SK-N-SH treated with all-trans-retinoic acid at 6 μM for 48 hours (cell line): ENCODE results near the gene MYH3.

ENCODE experiments used
- ATAC-seq: fragments of 200-7000 bp; cut with Tn5 transposase; 3 replicates; pipeline ENCODE4 v1.9.1; 2020; ENCODE audit warnings: mild to moderate bottlenecking, moderate library complexity
- ARNTL ChIP-seq: fragments of 450-650 bp; formaldehyde crosslinking; IDR thresholded peaks from 2 replicates; pipeline ENCODE4 v1.5.0; 2020; ENCODE audit warnings: low read depth, mild to moderate bottlenecking, moderate library complexity, borderline replicate concordance
- BACH2 ChIP-seq: fragments of 250-450 bp; sonication (Bioruptor Pico); IDR thresholded peaks from 2 replicates; pipeline ENCODE4 v1.9.0; 2021; ENCODE audit warnings: mild to moderate bottlenecking, borderline replicate concordance
- CSDC2 ChIP-seq: fragments of 250-450 bp; sonication (Bioruptor Pico); IDR thresholded peaks from 2 replicates; pipeline ENCODE4 v1.5.0; 2020; ENCODE audit warnings: mild to moderate bottlenecking, moderate library complexity
- GLIS3 ChIP-seq: fragments of 250-450 bp; sonication (Bioruptor Pico); IDR thresholded peaks from 2 replicates; pipeline ENCODE4 v1.5.0; 2020; ENCODE audit warnings: mild to moderate bottlenecking, moderate library complexity
- OSR1 ChIP-seq: fragments of 250-450 bp; sonication (Bioruptor Pico); IDR thresholded peaks from 2 replicates; pipeline ENCODE4 v1.8.0; 2022; ENCODE audit warnings: moderate library complexity, mild to moderate bottlenecking, inconsistent platforms
- PPARA ChIP-seq: fragments of 250-450 bp; sonication (Bioruptor Pico); IDR thresholded peaks from 2 replicates; pipeline ENCODE4 v1.5.0; 2020; ENCODE audit warnings: mild to moderate bottlenecking, borderline replicate concordance
- RARB ChIP-seq: fragments of 250-450 bp; sonication (Bioruptor Pico); IDR thresholded peaks from 2 replicates; pipeline ENCODE4 v1.8.0; 2021; ENCODE audit warnings: mild to moderate bottlenecking, moderate library complexity
- SNAI2 ChIP-seq: fragments of 250-450 bp; sonication (Bioruptor Pico); IDR thresholded peaks from 2 replicates; pipeline ENCODE4 v1.5.0; 2020; ENCODE audit warnings: mild to moderate bottlenecking, moderate library complexity
- TCF4 ChIP-seq: fragments of 250-450 bp; sonication (Bioruptor Pico); IDR thresholded peaks from 2 replicates; pipeline ENCODE4 v1.8.0; 2021; ENCODE audit warnings: mild to moderate bottlenecking, moderate library complexity, borderline replicate concordance
- TOX ChIP-seq: fragments of 250-450 bp; sonication (Bioruptor Pico); IDR thresholded peaks from 2 replicates; pipeline ENCODE4 v1.8.0; 2021; ENCODE audit warnings: mild to moderate bottlenecking, moderate library complexity, borderline replicate concordance
- ZFP3 ChIP-seq: fragments of 250-450 bp; sonication (Bioruptor Pico); IDR thresholded peaks from 2 replicates; pipeline ENCODE4 v1.5.0; 2020; ENCODE audit warnings: mild to moderate bottlenecking, moderate library complexity
- ZFP30 ChIP-seq: fragments of 450-650 bp; formaldehyde crosslinking; IDR thresholded peaks from 2 replicates; pipeline ENCODE4 v1.5.0; 2022; ENCODE audit warnings: mild to moderate bottlenecking, moderate library complexity
- ZNF565 ChIP-seq: fragments of 450-650 bp; formaldehyde crosslinking; conservative IDR thresholded peaks from 2 replicates; pipeline ENCODE4 v1.5.0; 2020; ENCODE audit warnings: low read depth, mild to moderate bottlenecking, moderate library complexity
- ZNF70 ChIP-seq: fragments of 450-650 bp; formaldehyde crosslinking; IDR thresholded peaks from 2 replicates; pipeline ENCODE4 v1.5.0; 2020; ENCODE audit warnings: mild to moderate bottlenecking, moderate library complexity
- ZNF8 ChIP-seq: fragments of 450-650 bp; formaldehyde crosslinking; IDR thresholded peaks from 2 replicates; pipeline ENCODE4 v1.5.0; 2020; ENCODE audit warnings: mild to moderate bottlenecking, moderate library complexity
- TF ChIP-seq, protein P1 (sequence below): fragments of 250-450 bp; sonication (Bioruptor Pico); IDR thresholded peaks from 2 replicates; pipeline ENCODE4 v1.5.1; 2020; ENCODE audit warnings: low read depth, mild to moderate bottlenecking, moderate library complexity
- TF ChIP-seq, protein P2 (sequence below): fragments of 250-450 bp; sonication (Bioruptor Pico); IDR thresholded peaks from 2 replicates; pipeline ENCODE4 v1.8.0; 2020; ENCODE audit warnings: mild to moderate bottlenecking, moderate library complexity, borderline replicate concordance
- TF ChIP-seq, protein P3 (sequence below): fragments of 250-450 bp; sonication (Bioruptor Pico); IDR thresholded peaks from 2 replicates; pipeline ENCODE4 v1.8.0; 2021; ENCODE audit warnings: low read depth, mild to moderate bottlenecking, moderate library complexity, borderline replicate concordance

MYH3 gene

DNA sequence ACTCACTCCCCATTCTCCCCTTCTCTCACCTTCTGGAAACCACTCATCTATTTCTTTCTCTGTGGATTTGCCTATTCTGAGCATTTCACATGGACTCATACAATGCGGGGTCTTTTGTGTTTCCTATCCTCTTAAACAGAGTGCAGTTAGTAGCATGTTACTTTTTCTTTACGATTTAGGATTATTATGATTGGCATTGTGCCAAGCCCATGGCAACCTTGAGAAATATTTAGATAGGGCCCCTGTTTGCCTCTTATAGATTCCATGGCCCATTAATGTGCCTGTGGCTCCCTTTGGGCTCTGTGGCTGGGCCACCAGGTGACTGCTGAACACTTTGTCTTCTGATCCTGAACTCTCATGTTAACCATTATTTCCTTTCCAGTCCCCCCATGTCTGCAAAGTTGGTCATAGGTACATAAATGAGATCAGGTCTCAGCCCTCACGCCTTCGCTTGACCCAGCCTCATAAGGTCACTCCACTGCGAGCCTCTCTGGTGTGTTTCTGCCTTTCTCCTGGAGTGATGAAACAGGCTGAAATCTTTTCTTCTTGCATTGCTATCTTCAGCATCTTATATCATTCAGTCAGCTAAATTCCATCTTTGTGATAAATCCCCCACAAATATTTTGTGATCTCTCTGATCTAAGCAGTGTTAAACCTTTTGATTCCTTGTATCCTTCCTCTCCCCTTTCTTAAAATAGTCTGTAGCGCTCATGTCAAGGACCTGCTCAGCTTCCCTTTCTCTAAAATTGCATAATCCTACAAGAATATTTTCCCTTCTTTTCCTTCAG is 44.0 kb downstream of the MYH3 start:
- ATAC-seq = no peak
- TF ChIP-seq ZNF565 (CRISPR knock-in tag) (no peak), ARNTL (CRISPR knock-in tag) (no peak), SNAI2 (CRISPR knock-in tag) (no peak), CSDC2 (CRISPR knock-in tag) (no peak), RARB (CRISPR knock-in tag) (no peak), PPARA (CRISPR knock-in tag) (no peak), ZFP3 (CRISPR knock-in tag) (no peak)
- TF ChIP-seq, protein P1, sequence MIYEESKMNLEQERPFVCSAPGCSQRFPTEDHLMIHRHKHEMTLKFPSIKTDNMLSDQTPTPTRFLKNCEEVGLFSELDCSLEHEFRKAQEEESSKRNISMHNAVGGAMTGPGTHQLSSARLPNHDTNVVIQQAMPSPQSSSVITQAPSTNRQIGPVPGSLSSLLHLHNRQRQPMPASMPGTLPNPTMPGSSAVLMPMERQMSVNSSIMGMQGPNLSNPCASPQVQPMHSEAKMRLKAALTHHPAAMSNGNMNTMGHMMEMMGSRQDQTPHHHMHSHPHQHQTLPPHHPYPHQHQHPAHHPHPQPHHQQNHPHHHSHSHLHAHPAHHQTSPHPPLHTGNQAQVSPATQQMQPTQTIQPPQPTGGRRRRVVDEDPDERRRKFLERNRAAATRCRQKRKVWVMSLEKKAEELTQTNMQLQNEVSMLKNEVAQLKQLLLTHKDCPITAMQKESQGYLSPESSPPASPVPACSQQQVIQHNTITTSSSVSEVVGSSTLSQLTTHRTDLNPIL (CRISPR knock-in tag) = no peak
- TF ChIP-seq, protein P2, sequence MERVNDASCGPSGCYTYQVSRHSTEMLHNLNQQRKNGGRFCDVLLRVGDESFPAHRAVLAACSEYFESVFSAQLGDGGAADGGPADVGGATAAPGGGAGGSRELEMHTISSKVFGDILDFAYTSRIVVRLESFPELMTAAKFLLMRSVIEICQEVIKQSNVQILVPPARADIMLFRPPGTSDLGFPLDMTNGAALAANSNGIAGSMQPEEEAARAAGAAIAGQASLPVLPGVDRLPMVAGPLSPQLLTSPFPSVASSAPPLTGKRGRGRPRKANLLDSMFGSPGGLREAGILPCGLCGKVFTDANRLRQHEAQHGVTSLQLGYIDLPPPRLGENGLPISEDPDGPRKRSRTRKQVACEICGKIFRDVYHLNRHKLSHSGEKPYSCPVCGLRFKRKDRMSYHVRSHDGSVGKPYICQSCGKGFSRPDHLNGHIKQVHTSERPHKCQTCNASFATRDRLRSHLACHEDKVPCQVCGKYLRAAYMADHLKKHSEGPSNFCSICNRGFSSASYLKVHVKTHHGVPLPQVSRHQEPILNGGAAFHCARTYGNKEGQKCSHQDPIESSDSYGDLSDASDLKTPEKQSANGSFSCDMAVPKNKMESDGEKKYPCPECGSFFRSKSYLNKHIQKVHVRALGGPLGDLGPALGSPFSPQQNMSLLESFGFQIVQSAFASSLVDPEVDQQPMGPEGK (CRISPR knock-in tag) = no peak

DNA sequence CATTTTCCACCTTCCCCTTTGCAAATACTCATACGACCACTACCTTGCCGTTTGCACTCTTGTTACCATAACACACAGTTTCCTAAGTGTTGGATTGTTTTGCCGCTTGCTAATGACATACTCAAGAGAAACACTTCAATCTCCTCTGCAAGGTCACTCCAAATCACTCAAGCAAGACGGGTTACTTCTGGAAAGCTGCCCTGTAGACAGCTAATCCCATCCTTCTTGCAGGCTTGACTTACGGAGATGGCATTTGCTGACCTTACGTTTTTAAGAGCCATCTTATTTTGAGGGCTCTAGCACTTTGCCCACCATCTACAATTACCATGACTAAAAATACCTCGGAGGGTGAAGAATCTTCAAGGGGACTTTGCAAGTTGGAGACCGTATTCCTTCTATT is 46.2 kb downstream of the MYH3 start:
- ATAC-seq = no peak

DNA sequence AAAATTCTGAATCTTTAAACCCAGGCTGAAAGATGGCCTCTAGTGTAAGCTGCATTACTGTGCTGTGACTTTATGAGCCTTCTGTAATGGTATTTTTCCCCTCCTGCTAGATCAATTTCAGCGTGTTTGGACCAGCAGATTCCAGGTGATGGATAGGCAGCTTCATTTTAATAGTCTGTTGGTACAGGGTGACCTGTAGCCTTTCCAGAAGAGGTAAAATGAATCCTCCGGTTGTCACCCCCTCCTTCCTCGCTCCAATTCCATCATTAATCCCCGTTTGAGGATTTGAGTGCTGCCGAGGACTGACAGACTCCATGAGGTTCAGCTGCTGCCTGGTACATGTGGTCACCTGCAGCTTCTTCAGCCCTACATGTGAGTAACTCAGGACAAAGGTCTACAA is 48.9 kb downstream of the MYH3 start:
- ATAC-seq = no peak
- TF ChIP-seq ZNF70 (CRISPR knock-in tag) = no peak
- TF ChIP-seq, protein P1 (CRISPR knock-in tag) = no peak
- no peak for TF ChIP-seq ZFP30
- no peak for TF ChIP-seq ZFP3 (CRISPR knock-in tag)
- no peak for TF ChIP-seq ARNTL (CRISPR knock-in tag)
- TF ChIP-seq, protein P2 (CRISPR knock-in tag) = no peak
- TF ChIP-seq, protein P3, sequence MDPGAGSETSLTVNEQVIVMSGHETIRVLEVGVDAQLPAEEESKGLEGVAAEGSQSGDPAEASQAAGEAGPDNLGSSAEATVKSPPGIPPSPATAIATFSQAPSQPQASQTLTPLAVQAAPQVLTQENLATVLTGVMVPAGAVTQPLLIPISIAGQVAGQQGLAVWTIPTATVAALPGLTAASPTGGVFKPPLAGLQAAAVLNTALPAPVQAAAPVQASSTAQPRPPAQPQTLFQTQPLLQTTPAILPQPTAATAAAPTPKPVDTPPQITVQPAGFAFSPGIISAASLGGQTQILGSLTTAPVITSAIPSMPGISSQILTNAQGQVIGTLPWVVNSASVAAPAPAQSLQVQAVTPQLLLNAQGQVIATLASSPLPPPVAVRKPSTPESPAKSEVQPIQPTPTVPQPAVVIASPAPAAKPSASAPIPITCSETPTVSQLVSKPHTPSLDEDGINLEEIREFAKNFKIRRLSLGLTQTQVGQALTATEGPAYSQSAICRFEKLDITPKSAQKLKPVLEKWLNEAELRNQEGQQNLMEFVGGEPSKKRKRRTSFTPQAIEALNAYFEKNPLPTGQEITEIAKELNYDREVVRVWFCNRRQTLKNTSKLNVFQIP (CRISPR knock-in tag) = no peak
- TF ChIP-seq RARB (CRISPR knock-in tag) = no peak
- TF ChIP-seq PPARA (CRISPR knock-in tag) = no peak
- TF ChIP-seq OSR1 (CRISPR knock-in tag) = no peak

More for the DNA sequence above, 46.2 kb downstream of the MYH3 start:
- TF ChIP-seq GLIS3 (CRISPR knock-in tag) (no peak), ZNF8 (no peak), ZNF70 (CRISPR knock-in tag) (no peak), TCF4 (CRISPR knock-in tag) (no peak), SNAI2 (CRISPR knock-in tag) (no peak), TOX (CRISPR knock-in tag) (no peak), BACH2 (no peak), ZFP3 (CRISPR knock-in tag) (no peak), RARB (CRISPR knock-in tag) (no peak)
- TF ChIP-seq, protein P3 (CRISPR knock-in tag) = no peak
- TF ChIP-seq, protein P2 (CRISPR knock-in tag) = no peak
- TF ChIP-seq, protein P1 (CRISPR knock-in tag) = no peak
